ENCODE measurements around the gene FNBP1L.
"Not testable (repeated sequence)": the region's sequence is repeated elsewhere in the genome, so short reads cannot be mapped to it uniquely, and the experiment has no call there.

Gene FNBP1L

GRCh38 chr1:93522721-93523120, 74.8 kb downstream of the FNBP1L start:
- in situ Hi-C loops (cut with MboI; ENCODE audit: low sequenced_read_pairs) = no loop called here

- in situ Hi-C loops (cut with MboI; ENCODE audit: low sequenced_read_pairs) = no loop called here
These were observed 77.5 kb downstream of the FNBP1L start for GRCh38 chr1:93525431-93525830.

- in situ Hi-C loops (cut with MboI; ENCODE audit: low sequenced_read_pairs) = no loop called here
These were observed 78.5 kb downstream of the FNBP1L start for GRCh38 chr1:93526431-93526830.

GRCh38 chr1:93528412-93528811, 80.5 kb downstream of the FNBP1L start:
- in situ Hi-C loops (cut with MboI; ENCODE audit: low sequenced_read_pairs) = no loop called here

- in situ Hi-C loops (cut with MboI; ENCODE audit: low sequenced_read_pairs) = no loop called here
These were observed 83.3 kb downstream of the FNBP1L start for GRCh38 chr1:93531193-93531592.

- in situ Hi-C loops (cut with MboI; ENCODE audit: low sequenced_read_pairs) = no loop called here
These were observed 85.0 kb downstream of the FNBP1L start for GRCh38 chr1:93532780-93533378.

- in situ Hi-C loops (cut with MboI; ENCODE audit: low sequenced_read_pairs) = no loop called here
These were observed 85.8 kb downstream of the FNBP1L start for GRCh38 chr1:93533677-93534076.

- in situ Hi-C loops (cut with MboI; ENCODE audit: low sequenced_read_pairs) = no loop called here
These were observed 89.5 kb downstream of the FNBP1L start for GRCh38 chr1:93537396-93537795.

GRCh38 chr1:93537924-93538323, 90.0 kb downstream of the FNBP1L start:
- in situ Hi-C loops (cut with MboI; ENCODE audit: low sequenced_read_pairs) = no loop called here

- in situ Hi-C loops (cut with MboI; ENCODE audit: low sequenced_read_pairs) = no loop called here
These were observed 93.1 kb downstream of the FNBP1L start for GRCh38 chr1:93541045-93541444.

- in situ Hi-C loops (cut with MboI; ENCODE audit: low sequenced_read_pairs) = no loop called here
These were observed 94.5 kb downstream of the FNBP1L start for GRCh38 chr1:93542398-93542797.

GRCh38 chr1:93546162-93546863, 98.4 kb downstream of the FNBP1L start:
- in situ Hi-C loops (cut with MboI; ENCODE audit: low sequenced_read_pairs) = no loop called here

GRCh38 chr1:93549131-93549530, 101.2 kb downstream of the FNBP1L start:
- in situ Hi-C loops (cut with MboI; ENCODE audit: low sequenced_read_pairs) = no loop called here

- in situ Hi-C loops (cut with MboI; ENCODE audit: low sequenced_read_pairs) = no loop called here
These were observed 101.9 kb downstream of the FNBP1L start for GRCh38 chr1:93549811-93550210.

- in situ Hi-C loops (cut with MboI; ENCODE audit: low sequenced_read_pairs) = no loop called here
These were observed 105.0 kb downstream of the FNBP1L start for GRCh38 chr1:93552741-93553455.

GRCh38 chr1:93553886-93554490, 106.1 kb downstream of the FNBP1L start:
- in situ Hi-C loops (cut with MboI; ENCODE audit: low sequenced_read_pairs) = not testable (repeated sequence)

- in situ Hi-C loops (cut with MboI; ENCODE audit: low sequenced_read_pairs) = no loop called here
These were observed 107.3 kb downstream of the FNBP1L start for GRCh38 chr1:93554883-93555872.

GRCh38 chr1:93556291-93556690, 108.4 kb downstream of the FNBP1L start:
- in situ Hi-C loops (cut with MboI; ENCODE audit: low sequenced_read_pairs) = no loop called here

- in situ Hi-C loops (cut with MboI; ENCODE audit: low sequenced_read_pairs) = no loop called here
These were observed 111.1 kb downstream of the FNBP1L start for GRCh38 chr1:93559045-93559444.

GRCh38 chr1:93559695-93560094, 111.8 kb downstream of the FNBP1L start:
- in situ Hi-C loops (cut with MboI; ENCODE audit: low sequenced_read_pairs) = no loop called here

All from HL-60/S4 treated with phorbol 12-myristate 13-acetate at 8.2 ng/mL for 4 days and 3 days (cell line).